Uterus (tissue), 2 donors: Measurements from ENCODE around the gene CTXN1.

Experiments
- POLR2A ChIP-seq, 2 donors: fragments of 450-650 bp; IDR thresholded peaks; one replicate each; pipeline ENCODE4 v1.6.1; 2016; ENCODE audit warnings: antibody characterized with exemption in 2 of 2, mild to moderate bottlenecking in 1 of 2, moderate library complexity in 1 of 2
- TF ChIP-seq, protein P1 (sequence below), 4 experiments: fragments of 200-600 bp in 2 of 4; fragments of 450-650 bp in 2 of 4; sonication (generic) in 2 of 4; IDR thresholded peaks; one replicate each; pipeline ENCODE4 v1.5.1; 2016 to 2019; ENCODE audit warnings: antibody characterized with exemption in 4 of 4, mild to moderate bottlenecking in 2 of 4, moderate library complexity in 1 of 4

DNA sequence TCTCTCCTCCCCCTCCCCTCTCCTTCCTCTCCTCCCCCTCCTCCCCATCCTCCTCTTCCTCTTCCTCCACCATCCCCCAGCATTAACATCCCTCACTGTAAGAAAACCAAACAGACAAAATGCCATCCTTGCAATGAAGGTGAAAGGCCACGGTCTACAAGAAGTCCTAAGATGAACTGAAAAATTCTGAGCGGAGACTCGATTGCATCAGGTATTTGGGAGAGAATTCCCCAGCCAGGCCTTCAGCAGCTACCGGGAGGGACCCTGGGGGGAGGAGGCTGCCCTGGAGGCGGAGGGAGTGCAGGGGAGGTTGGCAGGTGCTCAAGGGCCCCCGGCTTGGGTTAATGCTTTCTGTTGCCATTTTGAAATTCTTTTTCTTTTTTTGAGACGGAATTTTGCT, 27.6 kb upstream of the CTXN1 start:
- TF ChIP-seq, protein P1, sequence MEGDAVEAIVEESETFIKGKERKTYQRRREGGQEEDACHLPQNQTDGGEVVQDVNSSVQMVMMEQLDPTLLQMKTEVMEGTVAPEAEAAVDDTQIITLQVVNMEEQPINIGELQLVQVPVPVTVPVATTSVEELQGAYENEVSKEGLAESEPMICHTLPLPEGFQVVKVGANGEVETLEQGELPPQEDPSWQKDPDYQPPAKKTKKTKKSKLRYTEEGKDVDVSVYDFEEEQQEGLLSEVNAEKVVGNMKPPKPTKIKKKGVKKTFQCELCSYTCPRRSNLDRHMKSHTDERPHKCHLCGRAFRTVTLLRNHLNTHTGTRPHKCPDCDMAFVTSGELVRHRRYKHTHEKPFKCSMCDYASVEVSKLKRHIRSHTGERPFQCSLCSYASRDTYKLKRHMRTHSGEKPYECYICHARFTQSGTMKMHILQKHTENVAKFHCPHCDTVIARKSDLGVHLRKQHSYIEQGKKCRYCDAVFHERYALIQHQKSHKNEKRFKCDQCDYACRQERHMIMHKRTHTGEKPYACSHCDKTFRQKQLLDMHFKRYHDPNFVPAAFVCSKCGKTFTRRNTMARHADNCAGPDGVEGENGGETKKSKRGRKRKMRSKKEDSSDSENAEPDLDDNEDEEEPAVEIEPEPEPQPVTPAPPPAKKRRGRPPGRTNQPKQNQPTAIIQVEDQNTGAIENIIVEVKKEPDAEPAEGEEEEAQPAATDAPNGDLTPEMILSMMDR (IDR thresholded peaks at IDR 0.05), result no peak
- no peak for TF ChIP-seq POLR2A (IDR thresholded peaks at IDR 0.05)
